HepG2 (cell line): Measurements from ENCODE around the gene PRKCE. TPM values are rescaled to one million over a fixed set of nuclear protein-coding genes. Genes with fewer than 3 reads are reported as not detected.

Source experiments
- ATAC-seq: fragments of 200-7000 bp; cut with Tn5 transposase; 3 replicates; pipeline ENCODE4 v1.9.1; 2020; ENCODE audit warnings: mild to moderate bottlenecking, moderate library complexity
- BruUV-seq: library from RNA; stranded (reverse); fragments of 400-500 nt; replicated peaks from 2 replicates; lab custom pipeline; 2021; lab: Mats Ljungman, UMichigan
- CTCF ChIA-PET: fragments of 300-600 bp; formaldehyde crosslinking; extraction: SDS; loops from one replicate; lab custom pipeline; 2021; ENCODE audit warnings: low total read pairs, inconsistent platforms, low intra/inter-chr PET ratio; lab: Yijun Ruan, JAX
- POLR2A ChIA-PET: fragments of 350-600 bp; sonication (Branson Sonifier 250); formaldehyde crosslinking; loops from one replicate; lab custom pipeline; 2020; ENCODE audit warnings: antibody characterized with exemption, inconsistent platforms; lab: Yijun Ruan, JAX
- DNase-seq: peaks from one replicate; pipeline ENCODE4 v3.0.0-alpha.2; 2015; ENCODE audit warnings: low spot score
- FAIRE-seq: peaks from 3 replicates; lab custom pipeline; 2011; peaks lifted over from hg19 to GRCh38; lab: Jason Lieb, UNC
- H2AFZ ChIP-seq: one replicate; pipeline ENCODE4 v1.6.1; 2011; ENCODE audit warnings: low read length, inconsistent platforms
- H3K27ac ChIP-seq: fragments of 300-600 bp; 3 replicates; pipeline ENCODE4 v1.8.0; 2011; ENCODE audit warnings: mixed run types, mild to moderate bottlenecking, mixed read lengths, low read length, inconsistent platforms; ENCODE audit not compliant: insufficient read depth; ENCODE audit errors: extremely low read length
- H3K27me3 ChIP-seq, 2 experiments: fragments of 200-600 bp in 1 of 2; 2 replicates in 1 of 2; 3 replicates in 1 of 2; pipeline versions ENCODE4 v1.6.0 to v1.8.0; 2011; ENCODE audit warnings: low read length in 2 of 2, mild to moderate bottlenecking in 2 of 2, moderate library complexity in 2 of 2, inconsistent platforms in 1 of 2; ENCODE audit not compliant: insufficient read depth in 2 of 2, control insufficient read depth in 1 of 2
- H3K36me3 ChIP-seq, 2 experiments: fragments of 200-600 bp in 1 of 2; replicated peaks in 1 of 2; 2 replicates in 1 of 2; 3 replicates in 1 of 2; pipeline versions ENCODE4 v1.5.1 to v1.8.0; 2011; ENCODE audit warnings: low read length in 2 of 2, inconsistent platforms in 1 of 2; ENCODE audit not compliant: insufficient read depth in 2 of 2, control insufficient read depth in 1 of 2
- H3K4me1 ChIP-seq: 2 replicates; pipeline ENCODE4 v1.5.1; 2012; ENCODE audit warnings: low read length, inconsistent platforms; ENCODE audit not compliant: insufficient read depth
- H3K4me2 ChIP-seq: 2 replicates; pipeline ENCODE4 v1.6.0; 2011; ENCODE audit warnings: low read depth, low read length, inconsistent platforms
- H3K4me3 ChIP-seq, 3 experiments: fragments of 200-600 bp in 1 of 3; sonication (generic), shearing (Covaris generic) in 1 of 3; replicated peaks in 1 of 3; 2 replicates each; pipeline ENCODE4 v1.5.1; 2011 to 2016; ENCODE audit warnings: low read length in 3 of 3, inconsistent platforms in 2 of 3, low read depth in 2 of 3, mild to moderate bottlenecking in 2 of 3, control low read depth in 1 of 3, mixed read lengths in 1 of 3; ENCODE audit not compliant: insufficient read depth in 1 of 3
- H3K79me2 ChIP-seq: one replicate; pipeline ENCODE4 v1.6.1; 2011; ENCODE audit warnings: low read length, inconsistent platforms; ENCODE audit not compliant: insufficient read depth
- H3K9ac ChIP-seq: 2 replicates; pipeline ENCODE4 v1.6.0; 2011; ENCODE audit warnings: mild to moderate bottlenecking, low read depth, low read length, inconsistent platforms; ENCODE audit not compliant: insufficient read depth
- H3K9me3 ChIP-seq: 2 replicates; pipeline ENCODE4 v1.5.1; 2012; ENCODE audit warnings: mild to moderate bottlenecking, low read length
- H4K20me1 ChIP-seq: 2 replicates; pipeline ENCODE4 v1.6.0; 2011; ENCODE audit warnings: inconsistent platforms, mild to moderate bottlenecking, low read length, moderate library complexity; ENCODE audit not compliant: insufficient read depth
- ATF3 ChIP-seq: sonication (generic); formaldehyde crosslinking; IDR thresholded peaks from 2 replicates; pipeline ENCODE4 v1.4.0; 2020; ENCODE audit warnings: missing genetic modification reagents
- ATRX ChIP-seq: sonication (generic); formaldehyde crosslinking; IDR thresholded peaks from 2 replicates; pipeline ENCODE4 v1.4.0; 2020; ENCODE audit warnings: missing genetic modification reagents, borderline replicate concordance
- FOXK2 ChIP-seq: fragments of 450-650 bp; IDR thresholded peaks from 2 replicates; pipeline ENCODE4 v1.6.1; 2016
- MBNL3 ChIP-seq: fragments of 250-450 bp; sonication (Bioruptor Pico); conservative IDR thresholded peaks from 2 replicates; pipeline ENCODE4 v1.8.0; 2022; ENCODE audit warnings: mild to moderate bottlenecking, inconsistent platforms
- MTERF4 ChIP-seq: sonication (generic); formaldehyde crosslinking; IDR thresholded peaks from 2 replicates; pipeline ENCODE4 v1.8.0; 2023; ENCODE audit warnings: mild to moderate bottlenecking, missing genetic modification reagents
- PHF20 ChIP-seq: sonication (generic); formaldehyde crosslinking; IDR thresholded peaks from 2 replicates; pipeline ENCODE4 v1.5.0; 2020; ENCODE audit warnings: mild to moderate bottlenecking, missing genetic modification reagents
- RFX1 ChIP-seq: fragments of 450-650 bp; IDR thresholded peaks from 2 replicates; pipeline ENCODE4 v1.6.1; 2017
- RORA ChIP-seq: sonication (generic); formaldehyde crosslinking; IDR thresholded peaks from 2 replicates; pipeline ENCODE4 v1.5.0; 2020; ENCODE audit warnings: mild to moderate bottlenecking, missing genetic modification reagents, moderate library complexity
- YY1 ChIP-seq: IDR thresholded peaks from 2 replicates; pipeline ENCODE4 v1.6.1; 2011; ENCODE audit warnings: low read length, low read depth, moderate library complexity, mild to moderate bottlenecking; ENCODE audit not compliant: insufficient read depth, insufficient replicate concordance
- ZFP41 ChIP-seq: sonication (generic); formaldehyde crosslinking; IDR thresholded peaks from 2 replicates; pipeline ENCODE4 v1.4.0; 2020; ENCODE audit warnings: mild to moderate bottlenecking, missing genetic modification reagents, borderline replicate concordance
- ZNF260 ChIP-seq: sonication (generic); formaldehyde crosslinking; IDR thresholded peaks from 2 replicates; pipeline ENCODE4 v1.4.0; 2020; ENCODE audit warnings: missing genetic modification reagents, low read depth, mild to moderate bottlenecking, borderline replicate concordance
- ZNF564 ChIP-seq: sonication (generic); formaldehyde crosslinking; IDR thresholded peaks from 2 replicates; pipeline ENCODE4 v1.8.1; 2023; ENCODE audit warnings: mild to moderate bottlenecking, missing genetic modification reagents
- ZNF652 ChIP-seq: IDR thresholded peaks from 2 replicates; pipeline ENCODE4 v1.6.1; 2016; ENCODE audit warnings: low read depth, borderline replicate concordance
- ZNF772 ChIP-seq: sonication (generic); formaldehyde crosslinking; IDR thresholded peaks from 2 replicates; pipeline ENCODE4 v1.5.0; 2020; ENCODE audit warnings: mild to moderate bottlenecking, missing genetic modification reagents
- WGBS: methylation state at CpG from one replicate; pipeline ENCODE4 v1.1.6; 2017; ENCODE audit warnings: low lambda C conversion rate; 5-methylcytosine and 5-hydroxymethylcytosine counted together
- in situ Hi-C: cut with HindIII; loops from 2 replicates; pipeline ENCODE4 v1.10.0; 2017; ENCODE audit warnings: low pct_unique_long_range_greater_than_20kb; ENCODE audit not compliant: extremely low pct_ligation_motif_present
- intact Hi-C: fragments of 100-400 bp; cut with micrococcal nuclease; formaldehyde crosslinking; loops from one replicate; pipeline ENCODE4 v1.10.0; 2022; ENCODE audit not compliant: unreplicated experiment
- polyA plus RNA-seq, 8 experiments: library from polyadenylated mRNA; depleted of rRNA in 3 of 8; stranded (reverse) in 7 of 8; unstranded in 1 of 8; fragments of >200 nt; fragmentation: Illumina TruSeq in 4 of 8; extraction: Trizol in 4 of 8; gene quantifications; 2 replicates each; pipeline versions ENCODE4 v1.2.1 to v1.2.3, GENCODE V29; 2011 to 2016; ENCODE audit warnings: low read depth in 4 of 8, missing spikeins in 1 of 8, mixed read lengths in 1 of 8; ENCODE audit not compliant: insufficient read depth in 1 of 8
- total RNA-seq, 5 experiments: library from RNA; depleted of rRNA; stranded (reverse); fragments of >200 nt; fragmentation: Illumina TruSeq; extraction: Trizol; gene quantifications; 2 replicates each; pipeline ENCODE4 v1.2.3, GENCODE V29; 2016; ENCODE audit warnings: low read depth in 1 of 5

Gene PRKCE
- total and polyA plus RNA-seq, 2 of the 13 experiments (the other 11 are each of a cell fraction or from before 2014, with no cell fraction given): 1.0 to 3.9 TPM

- TF ChIP-seq ZNF260: no peak
- TF ChIP-seq, all 625 proteins: peak for 0
These were observed 24.6 kb downstream of the PRKCE start (continued) for GRCh38 chr2:45676088-45676487.

- H4K20me1 ChIP-seq: no peaks in the 10 kb centered on the region
- no peaks in the 10 kb centered on the region for H3K36me3 ChIP-seq
- ChIA-PET POLR2A (no interaction called here), CTCF (no interaction called here)
- H3K9me3 ChIP-seq: no peaks in the 10 kb centered on the region
- no peak overlapping the region for H3K4me3 ChIP-seq
- no peak overlapping the region for H3K4me2 ChIP-seq
- no peaks in the 10 kb centered on the region for H3K79me2 ChIP-seq
- no peak for TF ChIP-seq MBNL3 (CRISPR knock-in tag)
- H3K27ac ChIP-seq: no peak overlapping the region
- in situ Hi-C loops: no loop called here
- no peak overlapping the region for H3K9ac ChIP-seq
- H2AFZ ChIP-seq: no peak overlapping the region
- H3K4me1 ChIP-seq: peaks cover 17% of the 10 kb centered on the region
- intact Hi-C loops: no loop called here
- BruUV-seq: no TSS peak
- WGBS: 61% methylated on average over 4 of the region's 4 CpGs
- no peaks in the 10 kb centered on the region for H3K27me3 ChIP-seq
- ATAC-seq (no peak), FAIRE-seq (no peak), DNase-seq (no peak)
These were observed 27.4 kb downstream of the PRKCE start for GRCh38 chr2:45678791-45679348.

- ChIA-PET POLR2A (no interaction called here), CTCF (no interaction called here)
- no TSS peak for BruUV-seq
- DNase-seq (no peak), ATAC-seq (peak; percentile 35; the same call in 2 of the 3 replicates), FAIRE-seq (no peak)
- Histone ChIP-seq H3K9ac (no peak overlapping the region), H4K20me1 (no peaks in the 10 kb centered on the region), H3K36me3 (no peaks in the 10 kb centered on the region), H3K27ac (no peak overlapping the region), H3K4me3 (no peak overlapping the region), H3K79me2 (no peaks in the 10 kb centered on the region), H3K4me1 (peaks cover 12% of the 10 kb centered on the region), H3K27me3 (no peaks in the 10 kb centered on the region), H3K9me3 (no peaks in the 10 kb centered on the region), H3K4me2 (no peak overlapping the region), H2AFZ (no peak overlapping the region)
- TF ChIP-seq RFX1: no peak
- no peak for TF ChIP-seq MTERF4 (CRISPR knock-in tag)
- no peak for TF ChIP-seq ATRX (CRISPR knock-in tag)
- TF ChIP-seq ZNF772: no peak
- TF ChIP-seq RORA (CRISPR knock-in tag): no peak
- TF ChIP-seq ZNF652 (CRISPR knock-in tag): no peak
- TF ChIP-seq ZNF564 (CRISPR knock-in tag): no peak
- no peak for TF ChIP-seq ZFP41 (CRISPR knock-in tag)
- TF ChIP-seq PHF20: no peak
- no peak for TF ChIP-seq ATF3 (CRISPR knock-in tag)
- TF ChIP-seq YY1: no peak
- TF ChIP-seq FOXK2: no peak
- intact Hi-C loops (no loop called here), in situ Hi-C loops (no loop called here)
- 15% methylated on average over 6 of the region's 6 CpGs for WGBS
These were observed 29.0 kb downstream of the PRKCE start for GRCh38 chr2:45680351-45680967.
